Gastrocnemius medialis (tissue), 4 donors: ENCODE measurements around the gene MRPL33. TPM values are rescaled to one million over a fixed set of nuclear protein-coding genes. Genes with fewer than 3 reads are reported as not detected.

Source experiments
- ATAC-seq, 2 donors: fragments of 150-250 bp; one replicate each; pipeline ENCODE4 v1.9.1; 2016
- DNase-seq, 2 donors: peaks; one replicate each; pipeline ENCODE4 v3.0.0-alpha.2; 2019
- H3K27ac ChIP-seq, 4 donors: fragments of 200-600 bp; sonication (generic); 1 replicate in 1 of 4; 2 replicates in 3 of 4; pipeline ENCODE4 v1.5.1; 2016 to 2018; ENCODE audit warnings: mild to moderate bottlenecking in 2 of 4, moderate library complexity in 1 of 4
- H3K27me3 ChIP-seq, 3 donors: fragments of 200-600 bp; sonication (generic) in 2 of 3; 1 replicate in 1 of 3; 2 replicates in 2 of 3; pipeline versions ENCODE4 v1.5.1 to v1.6.0; 2016 to 2019; ENCODE audit warnings: mild to moderate bottlenecking in 1 of 3, moderate library complexity in 1 of 3
- H3K36me3 ChIP-seq, 2 donors: fragments of 200-600 bp; sonication (generic) in 1 of 2; one replicate each; pipeline ENCODE4 v1.5.1; 2017 to 2018
- H3K4me1 ChIP-seq, 2 donors: fragments of 200-600 bp; sonication (generic) in 1 of 2; one replicate each; pipeline ENCODE4 v1.5.1; 2016 to 2017; ENCODE audit warnings: mild to moderate bottlenecking in 2 of 2
- H3K4me3 ChIP-seq, 4 donors: fragments of 200-600 bp; sonication (generic) in 3 of 4; 1 replicate in 1 of 4; 2 replicates in 3 of 4; pipeline ENCODE4 v1.5.1; 2016 to 2019; ENCODE audit warnings: mild to moderate bottlenecking in 2 of 4
- H3K9me3 ChIP-seq, 3 donors: fragments of 200-600 bp; sonication (generic) in 2 of 3; 1 replicate in 1 of 3; 2 replicates in 2 of 3; pipeline ENCODE4 v1.5.1; 2016 to 2019
- CTCF ChIP-seq, 5 experiments: fragments of 450-650 bp in 3 of 5; fragments of 200-600 bp in 2 of 5; sonication (generic) in 2 of 5; IDR thresholded peaks in 4 of 5; conservative IDR thresholded peaks in 1 of 5; 1 replicate in 4 of 5; 2 replicates in 1 of 5; pipeline ENCODE4 v1.5.1; 2016 to 2019; ENCODE audit warnings: antibody characterized with exemption in 5 of 5, mild to moderate bottlenecking in 3 of 5, moderate library complexity in 3 of 5
- POLR2A ChIP-seq, 2 donors: fragments of 450-650 bp; IDR thresholded peaks; one replicate each; pipeline ENCODE4 v1.6.1; 2017; ENCODE audit warnings: antibody characterized with exemption in 2 of 2, mild to moderate bottlenecking in 2 of 2, moderate library complexity in 2 of 2
- in situ Hi-C, 4 donors: fragments of 200-750 bp; cut with MboI; loops; one replicate each; pipeline versions ENCODE4 v1.15.0 to v1.8.0; 2017; ENCODE audit warnings: low sequenced_read_pairs in 4 of 4
- intact Hi-C: fragments of 100-400 bp; cut with DNase I; formaldehyde crosslinking; loops from one replicate; pipeline ENCODE4 v1.15.1; 2023; ENCODE audit warnings: low total_unique reads
- total RNA-seq, 4 donors: library from RNA; depleted of rRNA; stranded (reverse); fragments of >200 nt; gene quantifications; one replicate each; pipeline versions ENCODE4 v1.1.0 to v1.2.3, GENCODE V29; 2016

The MRPL33 gene
- total RNA-seq, 4 donors from 2014 or later: 231 to 500 (median 388) TPM

- Histone ChIP-seq H3K9me3 (no peaks in the 10 kb centered on the region), H3K4me3 (no peak overlapping the region), H3K27ac (peak overlapping the region in 3 of 4 donors; percentile 47 to 65 (median 61)), H3K4me1 (peaks cover 0 to 20% of the 10 kb centered on the region in 2 donors), H3K27me3 (no peaks in the 10 kb centered on the region), H3K36me3 (no peaks in the 10 kb centered on the region)
- intact Hi-C loops (no loop called here), in situ Hi-C loops (no loop called here)
- TF ChIP-seq POLR2A (IDR thresholded peaks at IDR 0.05) (no peak), CTCF (IDR thresholded peaks at IDR 0.05 in 4 of 5, conservative IDR thresholded peaks at IDR 0.05 in 1 of 5) (no peak)
- ATAC-seq: no peak
- no peak for DNase-seq
Observed at GRCh38 chr2:27729614-27730013, 41.9 kb upstream of the MRPL33 start.

- Histone ChIP-seq H3K4me3 (no peak overlapping the region), H3K9me3 (no peaks in the 10 kb centered on the region), H3K27me3 (no peaks in the 10 kb centered on the region), H3K4me1 (peaks cover 3 to 20% of the 10 kb centered on the region in 2 donors), H3K36me3 (no peaks in the 10 kb centered on the region), H3K27ac (peak overlapping the region; percentile 17 to 65 (median 54))
- intact Hi-C loops: no loop called here
- in situ Hi-C loops: no loop called here
- ATAC-seq (peak; percentile 52 to 69), DNase-seq (no peak)
- TF ChIP-seq POLR2A (IDR thresholded peaks at IDR 0.05) (no peak), CTCF (IDR thresholded peaks at IDR 0.05 in 4 of 5, conservative IDR thresholded peaks at IDR 0.05 in 1 of 5) (no peak)
Observed at GRCh38 chr2:27730261-27730662, 41.3 kb upstream of the MRPL33 start.

- intact Hi-C loops: no loop called here
Observed at GRCh38 chr2:27730980-27731691, 40.4 kb upstream of the MRPL33 start.

GRCh38 chr2:27734305-27734704 lies 37.2 kb upstream of the MRPL33 start:
- TF ChIP-seq POLR2A (IDR thresholded peaks at IDR 0.05): no peak
- no peak for TF ChIP-seq CTCF (IDR thresholded peaks at IDR 0.05 in 4 of 5, conservative IDR thresholded peaks at IDR 0.05 in 1 of 5)
- Histone ChIP-seq H3K4me1 (peaks cover 13 to 22% of the 10 kb centered on the region in 2 donors), H3K36me3 (no peaks in the 10 kb centered on the region), H3K27ac (no peak overlapping the region), H3K27me3 (no peaks in the 10 kb centered on the region), H3K4me3 (no peak overlapping the region), H3K9me3 (no peaks in the 10 kb centered on the region)
- in situ Hi-C loops (no loop called here), intact Hi-C loops (no loop called here)
- DNase-seq: no peak
- no peak for ATAC-seq

More at GRCh38 chr2:27730980-27731691, 40.4 kb upstream of the MRPL33 start:
- no peak for DNase-seq
- Histone ChIP-seq H3K4me1 (peaks cover 12 to 21% of the 10 kb centered on the region in 2 donors), H3K27ac (peak overlapping the region in 3 of 4 donors; percentile 47 to 65 (median 61)), H3K36me3 (no peaks in the 10 kb centered on the region), H3K4me3 (no peak overlapping the region), H3K27me3 (no peaks in the 10 kb centered on the region), H3K9me3 (no peaks in the 10 kb centered on the region)
- TF ChIP-seq POLR2A (IDR thresholded peaks at IDR 0.05): no peak
- TF ChIP-seq CTCF (IDR thresholded peaks at IDR 0.05 in 4 of 5, conservative IDR thresholded peaks at IDR 0.05 in 1 of 5): no peak
- ATAC-seq: no peak
- in situ Hi-C loops: no loop called here
